GM19099 (cell line): ENCODE measurements around the gene ZNF316.

Experiments used
- POLR2A ChIP-seq: IDR thresholded peaks from 3 replicates; pipeline ENCODE4 v1.6.1; 2011; ENCODE audit warnings: low read depth; ENCODE audit not compliant: insufficient read length; ENCODE audit errors: extremely low read depth

Gene ZNF316

GRCh38 chr7:6615723-6616555, 21.2 kb upstream of the ZNF316 start:
- no peak for TF ChIP-seq POLR2A

GRCh38 chr7:6616854-6617643, 20.1 kb upstream of the ZNF316 start:
- TF ChIP-seq POLR2A = no peak

DNA sequence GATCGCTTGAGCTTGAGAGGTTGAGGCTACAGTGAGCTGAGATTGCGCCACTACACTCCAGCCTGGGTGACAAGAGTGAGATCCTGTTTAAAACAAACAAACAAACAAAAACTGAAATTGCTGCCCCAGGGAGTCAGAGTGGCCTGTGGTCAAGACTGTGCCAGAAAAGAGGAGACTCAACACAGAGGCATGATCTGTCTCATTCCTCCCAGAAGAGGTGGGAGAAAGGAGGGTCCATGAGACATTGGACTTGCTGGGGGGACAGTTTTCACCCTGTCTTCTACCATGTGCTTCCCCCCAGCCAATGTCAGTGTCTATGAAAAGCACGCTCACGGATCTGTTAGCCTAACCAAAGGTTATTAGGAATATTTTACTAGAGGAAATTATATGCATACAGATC, 18.5 kb upstream of the ZNF316 start:
- TF ChIP-seq POLR2A = no peak

- TF ChIP-seq POLR2A = no peak
Observed at GRCh38 chr7:6619961-6620360, 17.2 kb upstream of the ZNF316 start.

DNA sequence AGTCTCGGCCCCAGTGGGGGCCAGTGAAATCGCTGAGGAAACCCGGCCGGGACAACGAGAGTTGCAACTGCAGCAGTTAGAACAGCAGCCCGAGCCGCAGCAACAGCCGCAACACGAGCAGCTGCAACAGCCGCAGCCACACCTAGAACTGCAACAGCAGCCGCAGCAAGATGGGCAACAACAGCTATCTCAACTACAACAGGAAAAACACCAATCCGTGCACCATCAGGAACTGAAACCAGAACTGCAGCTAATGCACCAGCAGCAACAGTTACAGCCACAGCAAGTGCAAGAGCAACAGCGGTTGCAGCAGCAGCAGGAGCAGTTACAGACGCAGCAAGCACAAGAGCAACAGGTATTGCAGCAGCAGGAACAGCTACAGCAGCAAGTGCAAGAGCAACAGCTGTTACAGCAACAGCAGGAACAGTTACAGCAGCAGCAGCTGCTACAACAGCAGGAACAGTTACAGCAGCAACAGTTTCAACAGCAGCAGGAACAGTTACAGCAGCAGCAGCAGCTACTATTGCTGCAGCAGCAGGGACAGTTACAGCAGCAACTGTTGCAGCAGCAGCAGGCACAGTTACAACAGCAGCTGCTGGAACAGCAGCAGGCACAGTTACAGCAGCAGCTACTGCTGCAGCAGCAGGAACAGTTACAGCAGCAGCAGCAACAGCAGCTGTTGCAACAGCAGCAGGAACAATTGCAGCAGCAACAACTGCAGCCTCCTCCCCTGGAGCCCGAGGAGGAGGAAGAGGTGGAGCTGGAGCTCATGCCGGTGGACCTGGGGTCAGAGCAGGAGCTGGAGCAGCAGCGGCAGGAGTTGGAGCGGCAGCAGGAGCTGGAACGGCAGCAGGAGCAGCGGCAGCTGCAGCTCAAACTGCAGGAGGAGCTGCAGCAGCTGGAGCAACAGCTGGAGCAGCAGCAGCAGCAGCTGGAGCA, 15.7 kb upstream of the ZNF316 start:
- TF ChIP-seq POLR2A = no peak

DNA sequence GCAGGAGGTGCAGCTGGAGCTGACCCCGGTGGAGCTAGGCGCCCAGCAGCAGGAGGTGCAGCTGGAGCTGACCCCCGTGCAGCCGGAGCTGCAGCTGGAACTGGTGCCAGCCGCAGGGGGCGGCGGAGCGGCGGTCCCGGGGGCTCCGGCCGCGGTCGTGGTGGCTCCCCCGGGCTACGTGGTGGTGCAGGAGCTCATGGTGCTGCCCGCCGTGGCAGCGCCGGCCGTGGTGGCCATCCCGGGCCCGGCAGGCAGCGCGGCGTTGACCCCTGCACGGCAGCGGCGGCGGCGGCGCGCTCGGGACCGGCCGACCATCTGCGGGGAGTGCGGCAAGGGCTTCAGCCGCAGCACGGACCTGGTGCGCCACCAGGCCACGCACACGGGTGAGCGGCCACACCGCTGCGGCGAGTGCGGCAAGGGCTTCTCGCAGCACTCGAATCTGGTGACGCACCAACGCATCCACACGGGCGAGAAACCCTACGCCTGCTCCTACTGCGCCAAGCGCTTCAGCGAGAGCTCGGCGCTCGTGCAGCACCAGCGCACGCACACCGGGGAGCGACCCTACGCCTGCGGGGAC, 14.9 kb upstream of the ZNF316 start:
- TF ChIP-seq POLR2A = no peak

DNA sequence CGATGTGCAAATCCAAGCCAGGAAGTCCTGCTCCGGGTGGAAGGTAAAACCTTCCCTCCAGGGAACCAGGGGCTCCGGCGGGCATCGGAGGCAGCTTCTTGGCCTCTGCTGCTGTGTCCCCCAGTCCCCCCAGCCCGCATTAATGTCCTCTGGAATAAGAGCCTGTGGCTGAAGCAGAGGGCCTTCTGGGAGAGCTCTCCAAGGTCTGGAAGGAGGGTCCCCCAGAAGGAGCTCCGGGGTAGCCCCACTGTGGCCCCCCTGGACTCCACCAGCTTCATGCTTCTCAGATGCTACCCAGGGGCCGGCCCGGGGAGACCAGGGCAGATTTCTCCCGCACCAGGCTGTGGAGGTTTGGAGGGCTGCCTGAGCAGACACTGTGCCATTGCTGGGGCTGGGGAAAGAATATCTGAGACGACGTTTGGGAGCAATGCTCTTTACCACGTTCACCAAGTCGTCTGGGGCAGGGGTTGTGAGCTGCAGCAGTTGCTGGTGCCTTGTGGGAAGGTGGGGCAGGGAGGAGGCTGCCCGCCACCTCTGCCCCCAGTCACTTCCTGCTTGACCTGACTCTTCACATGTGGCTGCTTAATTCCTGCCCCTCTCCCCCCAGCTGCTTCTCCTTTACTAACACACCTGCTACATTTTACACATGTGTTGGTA, 13.4 kb upstream of the ZNF316 start:
- TF ChIP-seq POLR2A = no peak

DNA sequence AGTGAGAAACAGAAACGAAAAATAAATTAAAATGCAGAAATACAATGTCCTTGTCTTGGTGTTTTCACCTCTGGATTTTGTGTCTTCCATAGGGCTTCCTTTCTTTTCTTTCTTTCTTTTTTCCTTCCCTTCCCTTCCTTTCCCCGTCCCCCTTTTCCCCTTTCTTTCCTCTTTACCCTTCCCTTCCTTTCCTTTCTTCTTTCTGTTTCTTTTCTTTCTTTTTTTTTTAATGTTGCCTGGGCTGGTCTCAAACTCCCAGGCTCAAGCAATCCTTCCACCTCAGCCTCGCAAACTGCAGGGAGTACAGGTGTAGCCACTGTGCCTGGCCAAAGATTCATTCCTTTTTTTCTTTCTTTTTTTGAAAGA, 12.9 kb upstream of the ZNF316 start:
- no peak for TF ChIP-seq POLR2A

DNA sequence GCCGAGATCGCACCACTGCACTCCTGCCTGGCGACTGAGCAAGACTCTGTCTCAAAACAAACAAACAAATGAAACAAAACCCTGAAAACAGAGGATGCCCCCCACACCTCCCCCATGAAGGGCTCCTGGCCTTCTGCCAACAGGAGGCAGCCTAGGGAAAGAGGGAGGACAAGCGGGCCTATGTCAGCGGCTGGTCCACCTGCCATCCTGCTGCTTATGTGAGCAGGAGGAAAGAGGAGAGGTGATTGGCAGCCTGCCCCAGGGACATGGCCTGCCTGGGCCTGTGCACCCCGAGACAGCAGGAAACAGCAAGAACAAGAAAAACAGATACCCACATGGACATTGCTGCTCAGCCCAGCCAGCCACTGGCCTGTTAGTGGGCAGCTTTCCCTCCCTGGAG, 9.1 kb upstream of the ZNF316 start:
- TF ChIP-seq POLR2A = no peak

- no peak for TF ChIP-seq POLR2A
Observed at GRCh38 chr7:6630007-6630849, 6.9 kb upstream of the ZNF316 start.

- TF ChIP-seq POLR2A = no peak
Observed at GRCh38 chr7:6631605-6632004, 5.5 kb upstream of the ZNF316 start.

DNA sequence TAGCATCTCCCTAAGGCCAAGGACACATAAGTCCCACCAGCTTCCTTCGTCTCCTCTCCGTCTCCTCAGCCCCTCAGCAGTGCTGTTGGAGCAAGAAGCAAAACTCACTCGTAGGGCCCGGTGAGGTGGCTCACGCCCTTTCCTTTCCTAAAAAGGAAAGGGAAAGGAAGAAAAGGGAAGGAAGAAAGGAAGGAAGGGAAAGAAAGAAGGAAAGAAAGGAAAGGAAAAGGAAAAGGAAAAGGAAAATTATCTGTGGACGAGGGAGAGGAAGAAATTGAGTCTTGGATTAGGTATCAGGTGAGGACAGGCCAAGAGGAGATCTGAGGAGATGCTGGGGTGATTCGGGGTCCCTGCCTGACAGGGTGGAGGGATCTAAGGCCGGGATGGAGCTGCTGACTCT, 3.1 kb upstream of the ZNF316 start:
- no peak for TF ChIP-seq POLR2A

DNA sequence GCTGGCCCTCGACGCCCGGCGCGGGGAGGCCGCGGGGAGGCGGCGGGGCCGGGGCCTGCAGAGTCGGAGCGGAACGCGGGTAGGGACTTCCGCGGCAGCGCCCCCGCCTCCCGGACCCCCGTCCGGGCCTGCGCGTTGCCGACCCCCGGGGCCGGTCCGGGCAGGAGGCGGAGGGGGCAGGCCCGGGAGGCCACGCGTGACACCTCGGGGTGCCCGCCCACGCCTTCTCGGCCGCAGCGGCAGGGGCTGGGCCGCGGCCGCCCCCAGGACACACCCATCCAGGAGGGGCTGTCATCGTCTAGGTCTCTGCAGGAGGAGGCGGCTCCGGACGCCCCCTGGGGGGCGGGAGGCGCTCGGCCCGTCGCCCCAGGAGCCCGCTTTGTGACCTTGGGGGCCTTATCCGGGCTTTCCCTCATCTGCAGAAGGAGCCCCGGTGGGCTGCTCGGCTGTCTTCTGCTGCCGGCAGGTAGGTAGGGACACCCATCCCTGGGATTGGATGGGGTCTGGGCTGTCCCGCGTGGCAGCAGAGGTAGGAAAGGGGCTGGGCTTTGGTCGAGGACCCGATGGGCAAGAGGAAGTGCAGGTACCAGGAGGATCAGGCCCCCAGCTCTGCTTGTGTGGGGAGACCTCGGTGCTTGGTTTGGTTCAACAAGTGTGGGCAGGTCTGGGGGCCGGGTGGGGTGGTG, 569 bp downstream of the ZNF316 start:
- no peak for TF ChIP-seq POLR2A

- no peak for TF ChIP-seq POLR2A
Observed at GRCh38 chr7:6639032-6639431, 1.9 kb downstream of the ZNF316 start.

- TF ChIP-seq POLR2A = no peak
Observed at GRCh38 chr7:6639627-6640026, 2.5 kb downstream of the ZNF316 start.
